Effector CD4-positive, alpha-beta T cell (primary cell): Measurements from ENCODE around the gene CR1.
"Not testable (repeated sequence)": the region's sequence is repeated elsewhere in the genome, so short reads cannot be mapped to it uniquely, and the experiment has no call there.

Source experiments
- DNase-seq: peaks from one replicate; pipeline ENCODE4 v3.0.0-alpha.2; 2020
- total RNA-seq: gene quantifications from one replicate; lab custom pipeline; 2026; lab: John Stamatoyannopoulos, UW

CR1 gene
- total RNA-seq, result 4.1 reads per million, percentile 16 among the genes with 10 or more reads in this experiment

GRCh38 chr1:207495801-207496792 is at the start of gene CR1:
Gene CR1 (plus strand): TSS chr1:207496157. CDS start chr1:207496268, 111 bp downstream.
- no peak for DNase-seq

GRCh38 chr1:207453710-207454045 is 42.3 kb upstream of the CR1 start:
- no peak for DNase-seq

DNA sequence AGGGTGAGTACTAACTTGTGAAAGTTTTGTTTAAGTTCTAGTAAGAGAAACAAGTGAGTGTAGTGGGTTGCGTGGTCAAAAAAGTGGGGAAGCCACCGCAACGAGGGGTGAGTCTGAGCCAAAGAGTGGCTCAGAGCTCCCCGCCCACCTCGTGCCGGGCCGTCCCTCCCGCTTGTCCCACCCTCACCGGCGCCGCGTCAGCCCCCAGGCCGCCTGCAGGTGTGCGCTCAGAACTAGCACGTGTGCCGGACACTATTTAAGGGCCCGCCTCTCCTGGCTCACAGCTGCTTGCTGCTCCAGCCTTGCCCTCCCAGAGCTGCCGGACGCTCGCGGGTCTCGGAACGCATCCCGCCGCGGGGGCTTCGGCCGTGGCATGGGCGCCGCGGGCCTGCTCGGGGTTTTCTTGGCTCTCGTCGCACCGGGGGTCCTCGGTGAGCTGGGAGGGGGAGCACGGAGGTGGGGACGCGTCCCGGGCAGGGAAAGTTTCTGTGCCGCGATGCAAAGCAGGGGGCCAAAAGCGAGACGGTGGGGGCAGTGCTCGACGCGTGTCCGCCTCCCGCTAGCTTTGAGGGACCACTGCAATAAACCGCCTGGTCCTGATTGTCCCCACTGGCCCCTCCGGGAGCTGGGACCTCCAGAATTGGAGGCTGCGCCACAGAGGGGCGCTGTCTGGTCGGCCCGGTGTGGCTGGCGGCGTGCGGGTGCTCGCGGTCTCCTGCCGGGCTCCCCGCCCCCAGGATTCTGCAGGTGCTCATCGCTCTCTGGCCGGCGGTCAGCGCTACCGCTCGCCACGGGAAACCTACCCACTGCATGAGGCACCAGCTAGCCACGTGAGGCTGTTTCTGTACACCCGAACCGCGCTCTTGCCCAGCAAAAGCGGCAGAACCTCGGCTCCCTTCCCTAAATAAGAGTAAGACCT is 41.7 kb upstream of the CR1 start, which contains the start of gene CR2:
CR2 (plus strand) TSS at position 283 of the 919 bp plus-strand sequence; CDS start at position 374, 91 bp downstream.
- peak; percentile 3 for DNase-seq

GRCh38 chr1:207455183-207455754 is 40.7 kb upstream of the CR1 start:
- no peak for DNase-seq

- DNase-seq, result no peak
Measured at GRCh38 chr1:207458414-207458813, 37.5 kb upstream of the CR1 start.

DNA sequence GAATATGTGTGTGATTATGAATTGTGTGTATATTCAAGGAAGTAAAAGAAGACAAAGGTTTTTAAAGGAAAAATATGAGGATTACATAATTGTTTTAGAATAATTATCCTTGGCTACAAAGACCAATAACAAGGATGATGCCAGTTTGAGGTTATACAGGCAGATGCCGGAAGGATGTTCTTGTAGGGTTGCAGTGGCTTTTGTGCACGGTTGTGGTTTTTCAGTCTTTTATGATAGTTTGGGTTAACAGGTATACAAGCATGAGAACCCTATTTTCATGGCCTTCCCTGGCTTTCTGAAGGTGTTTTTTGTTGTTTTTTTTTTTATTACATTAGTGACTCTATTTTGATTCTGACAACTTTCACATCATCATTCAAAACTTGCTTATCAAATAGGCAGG is 36.9 kb upstream of the CR1 start:
- DNase-seq, result no peak

- DNase-seq, result no peak
Measured at GRCh38 chr1:207461649-207462048, 34.3 kb upstream of the CR1 start.

- no peak for DNase-seq
Measured at GRCh38 chr1:207462535-207462934, 33.4 kb upstream of the CR1 start.

- no peak for DNase-seq
Measured at GRCh38 chr1:207463021-207463420, 32.9 kb upstream of the CR1 start.

DNA sequence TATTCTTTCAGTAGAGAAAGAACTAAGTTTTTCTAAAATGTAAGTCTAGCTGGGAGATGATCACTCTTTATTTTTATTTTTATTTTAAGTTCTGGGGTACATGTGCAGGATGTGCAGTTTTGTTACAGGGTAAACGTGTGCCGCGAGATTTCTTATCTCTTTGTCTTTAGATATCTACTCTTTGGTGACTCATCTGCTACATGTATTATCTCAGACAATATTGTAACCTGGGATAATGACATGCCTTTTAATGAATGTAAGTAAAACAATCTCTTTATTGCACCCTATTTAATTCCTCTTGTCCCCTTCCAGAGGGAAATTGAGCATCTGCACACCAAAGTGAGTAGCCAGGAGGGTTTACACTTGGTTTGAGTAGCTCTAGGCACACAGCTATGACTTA is 32.4 kb upstream of the CR1 start:
- no peak for DNase-seq

DNA sequence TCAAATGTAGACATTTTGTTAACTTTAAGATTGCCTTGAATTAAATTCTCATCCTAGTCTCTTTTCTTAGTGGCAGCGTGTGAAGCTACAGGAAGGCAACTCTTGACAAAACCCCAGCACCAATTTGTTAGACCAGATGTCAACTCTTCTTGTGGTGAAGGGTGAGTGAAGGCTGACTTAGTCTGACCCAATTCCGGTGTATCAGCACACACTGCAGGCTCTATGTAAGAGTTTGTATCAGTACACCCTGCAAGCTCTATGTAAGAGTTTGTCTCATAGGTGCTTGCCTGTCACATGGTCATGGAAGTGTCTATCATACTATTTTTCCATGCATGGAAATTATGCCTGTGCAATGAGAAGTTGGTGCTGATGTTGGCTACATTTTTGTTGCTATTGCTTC is 25.0 kb upstream of the CR1 start:
- DNase-seq, result no peak

DNA sequence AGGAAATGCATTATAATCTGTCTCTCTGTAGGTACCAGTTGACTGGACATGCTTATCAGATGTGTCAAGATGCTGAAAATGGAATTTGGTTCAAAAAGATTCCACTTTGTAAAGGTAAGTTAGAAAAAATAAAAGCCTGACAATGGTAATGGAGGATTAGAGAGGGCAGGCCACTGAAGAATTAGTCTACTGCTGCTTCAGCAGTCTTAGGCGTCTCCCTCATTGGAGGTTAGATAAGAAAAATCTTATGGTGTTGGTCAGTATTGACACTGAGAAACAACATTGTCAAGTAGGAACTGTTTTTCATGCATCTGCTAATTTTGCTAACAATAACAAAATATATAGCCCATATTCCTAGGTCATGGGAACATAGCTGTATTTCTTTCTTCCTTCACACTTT is 21.7 kb upstream of the CR1 start:
- no peak for DNase-seq

GRCh38 chr1:207486198-207486597 is 9.8 kb upstream of the CR1 start:
- DNase-seq, result no peak

GRCh38 chr1:207487636-207488035 is 8.3 kb upstream of the CR1 start:
- no peak for DNase-seq

- DNase-seq, result no peak
Measured at GRCh38 chr1:207493212-207493611, 2.7 kb upstream of the CR1 start.

DNA sequence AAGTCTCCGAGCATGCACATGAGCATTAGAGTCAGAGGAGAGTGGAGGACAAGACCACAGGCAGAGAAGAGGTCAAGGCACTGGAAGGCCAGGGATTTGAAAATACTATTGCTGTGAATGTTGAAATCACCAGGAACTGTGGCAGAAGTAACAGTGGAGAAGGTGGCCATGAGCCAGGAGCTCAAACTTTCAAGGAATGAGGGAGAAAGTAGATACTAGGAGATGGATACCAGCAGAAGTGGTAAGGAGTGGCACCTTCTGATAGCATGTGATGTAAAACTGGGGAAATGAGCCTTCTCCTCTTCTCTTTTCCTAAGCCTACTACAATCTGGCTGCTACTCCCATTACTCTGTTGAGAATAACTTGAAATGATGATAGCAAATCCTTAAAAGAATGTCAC is 1.8 kb upstream of the CR1 start:
- no peak for DNase-seq

DNA sequence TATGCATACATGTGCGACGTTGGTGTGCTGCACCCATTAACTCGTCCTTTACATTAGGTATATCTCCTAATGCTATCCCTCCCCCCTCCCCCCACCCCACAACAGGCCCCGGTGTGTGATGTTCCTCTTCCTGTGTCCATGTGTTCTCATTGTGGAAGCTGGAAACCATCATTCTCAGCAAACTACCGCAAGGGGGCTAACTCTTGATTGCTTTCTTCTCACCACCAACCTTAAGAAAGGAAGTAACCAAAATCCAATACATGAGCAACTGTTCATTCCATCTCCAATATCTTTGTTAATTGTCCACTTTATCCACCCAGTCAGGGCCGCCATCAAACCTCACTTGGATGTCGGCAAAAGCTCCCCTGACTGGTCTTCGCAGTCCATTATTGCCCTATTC is 676 bp upstream of the CR1 start:
- DNase-seq, result not testable (repeated sequence)

DNA sequence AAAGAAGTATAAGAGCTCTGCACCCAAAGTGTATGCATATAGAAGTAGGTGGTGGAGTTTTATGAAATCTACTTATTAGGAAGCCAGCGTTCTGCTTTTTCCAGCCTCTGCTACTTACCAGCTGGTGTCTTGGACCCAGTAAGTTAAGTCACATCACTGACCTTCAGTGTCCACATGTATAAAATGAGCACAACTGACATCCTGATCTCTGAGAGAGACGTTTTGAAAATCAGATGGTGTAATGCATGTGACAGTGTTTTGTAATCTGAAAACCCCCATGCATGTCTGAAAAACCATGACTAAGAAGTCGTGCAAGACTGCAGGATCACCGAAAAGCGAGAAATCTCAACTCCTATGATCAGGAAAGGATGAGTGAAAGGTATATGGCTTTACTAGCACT is 2.0 kb downstream of the CR1 start:
- DNase-seq, result no peak

GRCh38 chr1:207499573-207499972 is 3.6 kb downstream of the CR1 start:
- peak; percentile 53 for DNase-seq

DNA sequence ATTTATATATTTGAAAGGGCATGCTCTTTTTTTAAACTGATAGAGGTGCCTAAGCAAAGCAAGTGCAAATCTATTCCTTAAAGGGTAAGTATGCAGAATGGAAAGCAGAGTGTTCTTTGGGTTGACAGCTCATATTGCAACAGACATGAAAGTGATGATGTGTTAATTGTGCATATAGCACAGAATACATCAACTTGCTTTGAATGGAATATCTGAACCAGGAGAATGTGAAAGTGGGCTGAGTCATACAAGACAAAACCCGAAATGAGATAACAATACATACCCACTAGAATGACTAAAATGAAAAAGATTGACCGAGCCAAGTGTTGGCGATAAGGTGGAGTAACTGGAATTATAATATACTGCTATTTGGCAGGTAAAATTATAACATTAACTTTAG is 4.3 kb downstream of the CR1 start:
- DNase-seq, result no peak

DNA sequence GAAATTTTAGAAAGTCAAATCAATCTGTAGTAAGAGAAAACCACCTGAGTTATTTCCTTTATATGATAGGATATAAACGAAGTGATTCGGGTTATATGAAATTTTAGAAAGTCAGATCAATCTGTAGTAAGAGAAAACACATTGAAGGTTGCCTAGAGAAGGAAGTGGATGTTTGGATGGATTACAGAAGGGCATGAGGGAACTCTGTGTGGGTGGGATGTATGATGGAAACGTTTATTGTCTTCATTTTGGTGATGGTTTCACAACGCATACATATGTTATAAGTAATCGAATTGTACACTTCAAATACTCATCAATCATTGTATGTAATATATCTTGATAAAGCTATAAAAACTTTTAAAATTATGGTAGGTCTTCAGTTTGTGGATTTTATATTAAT is 5.1 kb downstream of the CR1 start:
- no peak for DNase-seq

GRCh38 chr1:207502726-207503125 is 6.8 kb downstream of the CR1 start:
- no peak for DNase-seq

DNA sequence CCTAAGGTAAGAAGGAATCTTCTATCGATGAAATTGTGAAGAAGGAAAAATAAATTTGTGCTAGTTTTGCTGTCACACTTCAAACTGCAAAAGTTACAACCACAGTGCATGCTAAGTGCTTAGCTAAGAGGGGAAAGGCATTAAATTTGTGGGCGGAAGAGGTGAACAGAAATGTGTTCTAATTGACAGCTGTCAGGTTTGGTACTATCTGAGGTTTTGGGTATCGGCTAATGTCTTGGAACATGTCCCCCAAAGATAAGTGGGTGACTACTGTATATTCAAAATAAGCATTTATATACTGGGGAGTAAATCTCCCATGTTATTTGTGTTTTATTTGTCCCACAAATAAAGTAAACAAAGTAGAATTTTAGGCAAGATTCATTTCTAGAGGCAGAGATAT is 8.0 kb downstream of the CR1 start:
- no peak for DNase-seq
